ENCODE results near the gene HRH4. TPM values are rescaled to one million over a fixed set of nuclear protein-coding genes. Genes with fewer than 3 reads are reported as not detected.

HRH4 gene
- total RNA-seq, 1 donor from 2014 or later, result 0.24 TPM

GRCh38 chr18:24429188-24429587 lies 31.2 kb upstream of the HRH4 start:
- peaks cover 12% of the 10 kb centered on the region for H3K27me3 Mint-ChIP-seq
- no peak overlapping the region for H3K4me3 Mint-ChIP-seq
- no peaks in the 10 kb centered on the region for H3K9me3 Mint-ChIP-seq
- H3K27ac Mint-ChIP-seq, result no peak overlapping the region
- peaks cover 24% of the 10 kb centered on the region for H3K36me3 Mint-ChIP-seq
- peaks cover 20% of the 10 kb centered on the region for H3K4me1 Mint-ChIP-seq (ENCODE audit: unreplicated experiment)
- TF ChIP-seq CTCF (conservative IDR thresholded peaks at IDR 0.05), result no peak
- DNase-seq (ENCODE audit: extremely low spot score, unreplicated experiment), result no peak

- TF ChIP-seq CTCF (conservative IDR thresholded peaks at IDR 0.05), result no peak
- Mint-ChIP-seq H3K9me3 (no peaks in the 10 kb centered on the region), H3K4me1 (ENCODE audit: unreplicated experiment) (peaks cover 14% of the 10 kb centered on the region), H3K36me3 (peaks cover 34% of the 10 kb centered on the region), H3K27me3 (no peaks in the 10 kb centered on the region), H3K27ac (no peak overlapping the region), H3K4me3 (no peak overlapping the region)
- no peak for DNase-seq (ENCODE audit: extremely low spot score, unreplicated experiment)
Observed at GRCh38 chr18:24432618-24433017, 27.8 kb upstream of the HRH4 start.

DNA sequence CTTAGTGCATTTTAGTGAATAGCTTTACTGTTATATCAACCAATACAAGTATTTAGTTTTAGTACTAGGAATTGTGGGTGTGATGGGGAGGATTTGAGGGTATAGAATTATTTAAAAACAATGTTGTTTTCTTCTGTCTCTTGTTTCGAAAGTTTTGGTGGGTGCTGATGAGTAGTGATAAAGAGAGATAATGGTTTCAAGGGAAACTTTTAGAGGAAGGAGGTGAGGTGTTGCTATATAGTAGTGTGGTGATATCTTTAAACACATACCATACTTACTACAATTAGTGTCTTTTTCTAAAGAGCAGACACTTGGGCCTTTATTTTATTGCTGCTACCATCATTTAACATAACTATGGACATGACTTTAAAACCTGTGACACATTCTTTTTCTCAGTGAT lies 23.5 kb upstream of the HRH4 start:
- DNase-seq (ENCODE audit: extremely low spot score, unreplicated experiment), result no peak
- Mint-ChIP-seq H3K9me3 (no peaks in the 10 kb centered on the region), H3K4me1 (ENCODE audit: unreplicated experiment) (no peaks in the 10 kb centered on the region), H3K36me3 (peaks cover 48% of the 10 kb centered on the region), H3K27ac (no peak overlapping the region), H3K27me3 (no peaks in the 10 kb centered on the region), H3K4me3 (no peak overlapping the region)
- TF ChIP-seq CTCF (conservative IDR thresholded peaks at IDR 0.05), result no peak

- H3K4me3 Mint-ChIP-seq, result no peak overlapping the region
- no peak for DNase-seq (ENCODE audit: extremely low spot score, unreplicated experiment)
- H3K27me3 Mint-ChIP-seq, result no peaks in the 10 kb centered on the region
- peaks cover 31% of the 10 kb centered on the region for H3K36me3 Mint-ChIP-seq
- H3K9me3 Mint-ChIP-seq, result no peaks in the 10 kb centered on the region
- no peak overlapping the region for H3K27ac Mint-ChIP-seq
- no peak for TF ChIP-seq CTCF (conservative IDR thresholded peaks at IDR 0.05)
- H3K4me1 Mint-ChIP-seq (ENCODE audit: unreplicated experiment), result no peaks in the 10 kb centered on the region
Observed at GRCh38 chr18:24443870-24444269, 16.6 kb upstream of the HRH4 start.

- Mint-ChIP-seq H3K4me1 (ENCODE audit: unreplicated experiment) (no peaks in the 10 kb centered on the region), H3K36me3 (peaks cover 29% of the 10 kb centered on the region)
Observed at GRCh38 chr18:24446453-24446852, 14.0 kb upstream of the HRH4 start.

More at GRCh38 chr18:24446453-24446852, 14.0 kb upstream of the HRH4 start:
- TF ChIP-seq CTCF (conservative IDR thresholded peaks at IDR 0.05), result no peak
- H3K27me3 Mint-ChIP-seq, result no peaks in the 10 kb centered on the region
- H3K27ac Mint-ChIP-seq, result no peak overlapping the region
- no peaks in the 10 kb centered on the region for H3K9me3 Mint-ChIP-seq
- no peak for DNase-seq (ENCODE audit: extremely low spot score, unreplicated experiment)
- no peak overlapping the region for H3K4me3 Mint-ChIP-seq
